Measurements from ENCODE around the gene DGKZ. TPM values are rescaled to one million over a fixed set of nuclear protein-coding genes. Genes with fewer than 3 reads are reported as not detected.

DGKZ gene
- total and polyA plus RNA-seq, 10 of the 15 experiments (the other 5 are each of a cell fraction or from before 2014, with no cell fraction given): 0.50 to 78.4 (median 39.5) TPM

GRCh38 chr11:46361283-46362155 lies 14.3 kb downstream of the DGKZ start (continued):
- TF ChIP-seq CTCF (IDR thresholded peaks at IDR 0.05 in 2 of 3, conservative IDR thresholded peaks at IDR 0.05 in 1 of 3; ENCODE audit: control insufficient read depth in 2 of 3, extremely low read depth in 1 of 3, insufficient read depth in 1 of 3, low read depth in 3 of 3, low read length in 3 of 3) (no peak), SREBF1 (IDR thresholded peaks at IDR 0.05; ENCODE audit: low read length) (no peak), SP1 (IDR thresholded peaks at IDR 0.05; ENCODE audit: low read depth, low read length) (no peak), IRF3 (IDR thresholded peaks at IDR 0.05) (no peak), NFYA (IDR thresholded peaks at IDR 0.05; ENCODE audit: borderline replicate concordance, low read depth, low read length) (no peak), POLR2A (IDR thresholded peaks at IDR 0.05; ENCODE audit: low read depth, low read length) (peak; percentile 94), STAT1 (conservative IDR thresholded peaks at IDR 0.05) (0 out of 2 replicates have a peak, but pooled peaks have one; percentile 17), RELB (IDR thresholded peaks at IDR 0.05; ENCODE audit: low read depth) (peak; percentile 82), RAD21 (IDR thresholded peaks at IDR 0.05; ENCODE audit: insufficient read depth, low read depth, low read length) (no peak), ZBED1 (IDR thresholded peaks at IDR 0.05; ENCODE audit: borderline replicate concordance) (no peak), IKZF1 (conservative IDR thresholded peaks at IDR 0.05) (peak; percentile 97), TBL1XR1 (IDR thresholded peaks at IDR 0.05; ENCODE audit: low read depth, low read length) (no peak), RELA (IDR thresholded peaks at IDR 0.05; ENCODE audit: borderline replicate concordance, partially characterized antibody) (no peak), BRCA1 (IDR thresholded peaks at IDR 0.05; ENCODE audit: low read depth, low read length) (no peak), KDM1A (IDR thresholded peaks at IDR 0.05; ENCODE audit: borderline replicate concordance) (no peak), BCL3 (IDR thresholded peaks at IDR 0.05; ENCODE audit: borderline replicate concordance, insufficient read depth, low read depth, low read length, poor library complexity, severe bottlenecking) (no peak), POLR2AphosphoS2 (IDR thresholded peaks at IDR 0.05; ENCODE audit: low read depth, low read length) (peak; percentile 75), FOXM1 (IDR thresholded peaks at IDR 0.05; ENCODE audit: low read depth, low read length) (no peak), CHD4 (IDR thresholded peaks at IDR 0.05) (no peak), SMARCA5 (IDR thresholded peaks at IDR 0.05) (no peak), ASH2L (IDR thresholded peaks at IDR 0.05; ENCODE audit: borderline replicate concordance, low read depth) (no peak), EGR1 (IDR thresholded peaks at IDR 0.05; ENCODE audit: borderline replicate concordance in 1 of 2, low read depth in 2 of 2, low read length in 2 of 2) (peak in 1 of 2 experiments; percentile 78; a peak in 2 of 3 replicates), KAT2A (conservative IDR thresholded peaks at IDR 0.05; ENCODE audit: control insufficient read depth, low read depth, low read length) (no peak), MYC (IDR thresholded peaks at IDR 0.05; ENCODE audit: insufficient read depth, insufficient read length, insufficient replicate concordance, low read length, severe bottlenecking) (no peak), MYB (IDR thresholded peaks at IDR 0.05; ENCODE audit: borderline replicate concordance, low read depth, low read length) (peak; percentile 64; the same call in 1 of the 2 replicates)

Data from GM12878 (cell line).